NK-92 (cell line): ENCODE measurements around the gene OR4A47.
"Not testable (repeated sequence)": the region's sequence is repeated elsewhere in the genome, so short reads cannot be mapped to it uniquely, and the experiment has no call there.

Experiments used
- DNase-seq: peaks from one replicate; lab custom pipeline; 2025; ENCODE audit not compliant: unreplicated experiment; lab: John Stamatoyannopoulos, UW

Gene OR4A47

GRCh38 chr11:48488493-48488892 lies at the start of gene OR4A47:
Gene OR4A47, plus strand, starts transcription at chr11:48488793. Its CDS starts 0 bp downstream, at chr11:48488793.
- DNase-seq, result not testable (repeated sequence)

- not testable (repeated sequence) for DNase-seq
Measured at GRCh38 chr11:48455909-48456308, 32.7 kb upstream of the OR4A47 start.

GRCh38 chr11:48473966-48474365 lies 14.6 kb upstream of the OR4A47 start:
- DNase-seq, result not testable (repeated sequence)

GRCh38 chr11:48474703-48475102 lies 13.9 kb upstream of the OR4A47 start:
- DNase-seq, result not testable (repeated sequence)

DNA sequence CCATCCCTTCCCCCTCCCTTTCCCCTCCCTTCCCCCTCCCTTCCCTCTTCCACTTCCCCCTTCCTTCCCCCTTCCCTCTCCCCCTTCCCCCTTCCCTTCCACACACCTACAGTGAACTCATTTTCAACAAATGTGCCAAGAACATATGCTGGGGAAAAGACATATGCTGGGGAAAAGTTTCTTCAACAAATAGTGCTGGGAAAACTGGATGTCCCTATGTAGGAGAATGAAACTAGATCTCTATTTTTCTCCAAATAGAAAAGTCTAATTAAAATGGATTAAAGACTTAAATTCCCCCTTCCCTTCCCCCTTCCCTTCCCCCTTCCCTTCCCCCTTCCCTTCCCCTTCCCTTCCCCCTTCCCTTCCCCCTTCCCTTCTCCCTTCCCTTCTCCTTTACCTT lies 17.6 kb downstream of the OR4A47 start:
- DNase-seq, result not testable (repeated sequence)

- DNase-seq, result no peak
Measured at GRCh38 chr11:48538991-48539390, 50.4 kb downstream of the OR4A47 start.
